Measurements from ENCODE around the gene LAMA4.

LAMA4 gene

DNA sequence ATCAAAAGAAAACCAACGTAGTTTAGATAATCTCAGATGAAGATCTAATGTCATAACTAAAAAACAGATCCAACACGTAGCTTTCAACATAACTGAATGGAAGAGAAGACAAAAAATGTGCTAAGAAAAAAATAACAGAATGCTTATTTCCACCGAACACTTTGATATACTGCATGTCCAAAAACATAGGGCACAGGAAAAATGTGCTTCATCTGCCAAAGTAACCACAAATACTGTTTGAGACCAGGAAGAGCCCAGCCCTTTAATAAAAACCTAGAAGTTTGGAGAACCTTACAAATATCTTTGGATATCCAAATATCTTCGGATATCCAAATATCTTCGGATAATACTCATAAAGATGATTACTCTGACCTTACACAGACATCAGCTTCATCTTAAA is 19.8 kb downstream of the LAMA4 start:
- no peak for DNase-seq

- no peak for DNase-seq
Measured at GRCh38 chr6:112233847-112234246, 20.5 kb downstream of the LAMA4 start.

- no peak for DNase-seq
Measured at GRCh38 chr6:112232845-112233256, 21.5 kb downstream of the LAMA4 start.

DNA sequence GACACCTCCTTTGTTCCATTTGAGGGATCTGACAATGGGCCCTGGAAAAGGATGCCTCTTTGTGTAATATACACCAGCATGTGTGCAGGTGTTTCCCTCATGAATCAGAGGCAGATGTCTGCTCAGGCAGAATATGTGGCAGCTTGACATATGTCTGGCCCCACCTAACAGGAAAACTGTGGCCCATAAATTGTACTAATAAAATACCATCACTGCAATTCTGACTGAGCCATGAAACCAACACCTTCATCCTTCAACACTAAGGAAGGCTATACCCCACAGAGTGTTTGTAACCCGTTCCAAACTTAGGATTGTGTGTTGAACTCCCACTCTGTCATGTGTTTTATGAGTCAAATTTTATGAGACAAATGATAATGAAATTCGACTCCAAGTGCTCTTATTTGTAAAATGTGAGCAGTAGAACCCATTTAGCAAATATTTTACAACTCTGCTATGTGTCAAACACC is 22.7 kb downstream of the LAMA4 start:
- no peak for DNase-seq

DNA sequence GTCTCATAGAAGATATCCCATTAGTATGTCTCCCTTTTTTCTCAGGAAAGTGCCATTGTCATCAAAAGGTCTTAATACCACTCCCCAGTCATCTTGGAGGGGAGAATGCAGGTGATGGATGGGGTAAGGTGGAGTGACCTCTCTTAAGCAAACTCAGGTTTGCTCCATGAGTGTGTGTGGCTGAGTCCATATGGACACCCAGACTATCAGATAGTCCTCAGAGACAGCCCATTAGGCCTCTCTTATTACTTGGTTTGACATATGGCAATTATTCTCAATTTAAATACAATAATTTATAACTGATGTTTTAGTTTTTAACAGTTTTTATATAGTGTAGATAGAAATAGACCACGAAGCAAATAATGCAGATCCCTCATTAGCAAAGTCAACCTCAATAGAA is 23.2 kb downstream of the LAMA4 start:
- no peak for DNase-seq

GRCh38 chr6:112228480-112229332 is 25.7 kb downstream of the LAMA4 start:
- no peak for DNase-seq

GRCh38 chr6:112227992-112228391 is 26.4 kb downstream of the LAMA4 start:
- no peak for DNase-seq

GRCh38 chr6:112227411-112227810 is 27.0 kb downstream of the LAMA4 start:
- DNase-seq, result no peak

- DNase-seq, result no peak
Measured at GRCh38 chr6:112225691-112226090, 28.7 kb downstream of the LAMA4 start.

DNA sequence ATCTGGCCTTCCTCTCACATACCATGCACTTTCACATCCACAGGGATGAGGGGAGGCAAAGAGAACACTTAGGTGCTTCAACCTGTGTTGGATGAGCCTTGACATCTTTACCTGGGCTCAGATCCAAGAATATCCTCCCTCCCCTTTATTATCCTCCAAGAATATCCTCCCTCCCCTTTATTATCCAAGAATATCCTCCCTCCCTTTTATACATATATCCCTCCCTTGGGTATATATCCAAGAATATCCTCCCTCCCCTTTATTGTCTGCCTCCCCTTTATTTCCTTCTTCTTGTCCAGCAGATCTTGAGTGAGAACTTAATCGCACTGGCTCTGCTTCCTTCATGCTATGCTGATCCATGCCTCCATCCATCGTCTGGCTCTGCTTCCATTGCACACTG is 30.3 kb downstream of the LAMA4 start:
- DNase-seq, result no peak

- no peak for DNase-seq
Measured at GRCh38 chr6:112223070-112223861, 31.1 kb downstream of the LAMA4 start.

DNA sequence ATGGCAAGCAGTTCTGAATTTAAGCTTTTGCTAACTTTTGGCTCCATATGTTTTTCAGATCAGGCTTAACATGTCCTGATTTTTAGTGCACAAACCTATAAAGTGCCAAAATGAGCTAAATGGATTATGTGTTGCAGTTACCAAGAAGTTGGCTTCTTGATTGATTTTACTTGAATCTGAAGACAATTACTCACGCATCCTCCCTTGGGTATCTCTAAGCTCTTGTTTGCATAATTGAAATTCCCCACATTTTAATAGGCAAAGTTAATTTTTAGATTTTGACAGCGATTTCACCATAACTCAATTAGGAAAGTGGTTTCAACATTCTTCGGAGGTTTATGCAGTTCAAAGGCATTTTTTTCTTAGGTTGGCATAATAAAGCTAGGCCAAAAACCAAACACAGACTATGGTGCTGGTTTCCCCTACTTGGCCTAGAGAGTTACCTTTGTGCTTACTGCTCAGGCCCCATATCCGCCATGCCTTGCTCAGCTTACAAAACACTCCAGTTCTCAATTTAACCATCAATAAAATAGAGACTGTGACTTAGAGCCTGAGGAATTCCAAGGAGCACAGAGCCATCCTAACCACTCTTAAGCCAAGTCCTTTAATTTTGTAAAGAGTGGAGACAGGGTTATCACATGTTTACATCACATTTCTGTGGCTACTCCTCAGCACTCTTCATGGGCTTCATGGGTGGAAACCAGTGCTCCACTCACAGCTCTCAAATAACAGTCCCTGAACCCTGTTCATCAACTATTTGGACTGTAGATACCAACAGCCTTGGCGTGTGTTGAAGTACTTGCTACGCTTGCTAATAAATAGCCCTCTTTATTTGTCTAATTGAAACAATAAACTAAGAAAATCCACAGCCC is 32.1 kb downstream of the LAMA4 start:
- no peak for DNase-seq

GRCh38 chr6:112221561-112221960 is 32.8 kb downstream of the LAMA4 start:
- no peak for DNase-seq

DNA sequence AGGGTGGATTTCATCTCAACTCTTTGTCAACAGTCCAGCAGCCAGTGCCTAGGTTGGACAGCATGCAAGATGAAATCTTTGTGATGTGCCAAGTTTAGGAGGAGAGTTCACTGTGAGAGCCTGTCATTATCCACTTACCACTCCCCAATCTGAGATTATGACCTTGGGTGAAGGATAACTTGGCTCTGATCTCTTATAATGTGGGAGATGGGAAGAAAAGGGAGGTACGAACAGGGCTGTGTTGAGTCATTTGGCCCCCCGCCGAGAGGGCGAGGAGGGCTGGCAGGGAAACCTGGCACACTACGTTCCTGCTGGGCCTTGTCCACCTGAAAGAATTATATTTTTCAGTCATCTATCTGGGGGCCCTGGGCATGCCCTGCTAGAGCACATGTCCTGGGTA is 35.8 kb downstream of the LAMA4 start:
- no peak for DNase-seq

- DNase-seq, result no peak
Measured at GRCh38 chr6:112216662-112217551, 37.5 kb downstream of the LAMA4 start.

DNA sequence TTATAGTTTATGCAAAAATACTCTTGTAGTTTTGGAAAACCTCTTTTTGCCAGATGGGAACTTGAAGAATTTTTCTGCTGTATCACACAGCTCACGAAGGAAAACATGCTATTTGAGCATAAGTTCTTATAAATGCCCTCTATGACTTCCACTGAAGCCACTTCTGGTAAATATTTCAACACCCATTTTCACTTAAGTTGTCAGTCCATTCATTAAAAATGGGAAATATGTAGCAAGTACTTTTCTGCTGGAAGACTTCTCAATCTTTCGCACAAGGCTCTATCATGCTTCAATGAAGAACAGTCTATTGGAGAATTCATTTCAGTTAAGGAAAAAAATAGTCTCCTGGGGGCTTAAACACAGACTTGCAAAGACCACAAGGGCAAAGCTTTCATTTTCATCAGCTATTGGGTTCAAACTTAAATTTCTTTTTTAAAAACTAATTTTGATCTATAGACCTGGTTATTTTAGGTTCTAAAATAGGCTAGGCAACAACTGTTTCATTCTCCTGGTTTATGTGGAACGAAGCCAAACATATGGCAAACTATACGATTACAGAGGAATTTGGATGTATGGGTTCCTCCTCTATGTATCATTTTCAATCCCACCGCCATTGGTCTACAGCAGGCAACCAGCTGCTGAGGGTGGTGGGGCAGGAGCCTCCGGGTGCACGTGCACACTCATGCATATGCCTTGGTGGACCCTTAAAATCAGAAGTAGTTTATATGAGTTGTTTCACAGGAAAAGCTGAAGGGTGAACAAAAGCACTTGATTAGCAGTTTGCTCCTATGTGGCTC is 38.7 kb downstream of the LAMA4 start:
- no peak for DNase-seq

DNA sequence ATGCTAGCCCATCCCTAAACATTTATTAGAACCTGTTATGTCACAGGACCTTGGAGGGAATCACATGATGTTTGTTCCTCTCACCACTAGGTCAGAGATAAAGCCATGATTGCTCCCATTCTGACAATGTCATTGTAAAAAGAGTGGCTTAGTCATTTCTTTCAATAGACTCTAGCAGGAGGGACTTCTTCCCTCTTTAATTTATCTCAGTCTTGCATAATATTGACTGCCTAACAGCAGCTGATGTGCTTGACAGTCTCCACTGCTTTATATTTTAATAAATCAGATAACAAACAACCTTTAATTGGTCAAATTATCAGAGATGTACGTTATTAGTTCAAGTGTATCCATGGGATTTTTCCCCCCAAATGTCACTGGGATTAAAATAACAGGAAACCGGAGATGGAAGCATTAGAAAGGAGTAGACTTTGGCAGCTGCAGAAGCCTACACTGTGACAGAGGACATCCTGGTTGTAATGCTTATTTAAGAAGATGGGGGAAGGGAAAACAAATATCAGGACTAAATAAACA is 39.6 kb downstream of the LAMA4 start:
- no peak for DNase-seq

DNA sequence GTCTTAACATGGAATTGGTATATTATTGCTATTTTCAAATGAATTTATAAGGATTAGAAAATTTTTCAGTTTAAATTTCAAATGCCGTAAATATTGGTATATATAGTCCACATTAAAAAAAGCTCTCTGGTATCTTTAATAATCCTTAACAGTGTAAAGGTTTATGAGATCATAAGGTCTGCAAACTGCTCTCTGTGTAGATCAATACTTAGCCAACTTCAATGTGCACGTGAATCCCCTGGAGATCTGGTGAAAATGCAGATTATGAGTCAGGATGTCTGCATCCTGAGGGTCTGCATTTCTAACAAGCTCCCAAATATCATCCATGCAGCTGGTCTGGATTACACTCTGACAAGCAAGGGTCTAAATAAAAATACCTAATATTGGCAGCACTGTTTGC is 43.5 kb downstream of the LAMA4 start:
- no peak for DNase-seq

DNA sequence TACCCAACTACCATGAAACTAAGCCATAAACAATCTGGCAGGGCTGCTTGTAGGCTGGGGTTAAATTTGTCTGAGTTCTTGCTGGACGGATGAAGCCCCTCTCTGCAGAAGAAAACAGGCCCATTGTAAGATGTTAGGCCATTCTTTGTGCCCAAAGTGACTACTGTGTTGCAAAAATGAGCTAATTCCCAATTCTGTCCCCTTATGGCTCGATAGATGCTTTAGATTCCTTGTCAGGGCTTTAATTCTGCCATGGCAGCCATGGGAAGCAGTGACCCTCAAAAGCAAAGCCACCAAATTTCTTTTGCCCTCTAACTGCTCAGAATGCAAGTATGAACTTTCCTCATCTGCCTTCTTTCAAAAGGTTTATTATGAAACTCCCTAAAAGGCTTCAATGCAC is 45.2 kb downstream of the LAMA4 start:
- no peak for DNase-seq

- no peak for DNase-seq
Measured at GRCh38 chr6:112207776-112208175, 46.6 kb downstream of the LAMA4 start.

- DNase-seq, result no peak
Measured at GRCh38 chr6:112207131-112207530, 47.2 kb downstream of the LAMA4 start.

Data from activated CD8-positive, alpha-beta memory T cell treated with anti-CD3 and anti-CD28 coated beads for 24 hours (primary cell).